8988T (cell line): ENCODE data around the gene MLF2.
A peak's percentile ranks its signal among the peaks of the same experiment; 100 is the strongest.

Source experiments
- DNase-seq: peaks from one replicate; pipeline ENCODE4 v3.0.0; 2011

The MLF2 gene, protein sequence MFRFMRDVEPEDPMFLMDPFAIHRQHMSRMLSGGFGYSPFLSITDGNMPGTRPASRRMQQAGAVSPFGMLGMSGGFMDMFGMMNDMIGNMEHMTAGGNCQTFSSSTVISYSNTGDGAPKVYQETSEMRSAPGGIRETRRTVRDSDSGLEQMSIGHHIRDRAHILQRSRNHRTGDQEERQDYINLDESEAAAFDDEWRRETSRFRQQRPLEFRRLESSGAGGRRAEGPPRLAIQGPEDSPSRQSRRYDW

DNA sequence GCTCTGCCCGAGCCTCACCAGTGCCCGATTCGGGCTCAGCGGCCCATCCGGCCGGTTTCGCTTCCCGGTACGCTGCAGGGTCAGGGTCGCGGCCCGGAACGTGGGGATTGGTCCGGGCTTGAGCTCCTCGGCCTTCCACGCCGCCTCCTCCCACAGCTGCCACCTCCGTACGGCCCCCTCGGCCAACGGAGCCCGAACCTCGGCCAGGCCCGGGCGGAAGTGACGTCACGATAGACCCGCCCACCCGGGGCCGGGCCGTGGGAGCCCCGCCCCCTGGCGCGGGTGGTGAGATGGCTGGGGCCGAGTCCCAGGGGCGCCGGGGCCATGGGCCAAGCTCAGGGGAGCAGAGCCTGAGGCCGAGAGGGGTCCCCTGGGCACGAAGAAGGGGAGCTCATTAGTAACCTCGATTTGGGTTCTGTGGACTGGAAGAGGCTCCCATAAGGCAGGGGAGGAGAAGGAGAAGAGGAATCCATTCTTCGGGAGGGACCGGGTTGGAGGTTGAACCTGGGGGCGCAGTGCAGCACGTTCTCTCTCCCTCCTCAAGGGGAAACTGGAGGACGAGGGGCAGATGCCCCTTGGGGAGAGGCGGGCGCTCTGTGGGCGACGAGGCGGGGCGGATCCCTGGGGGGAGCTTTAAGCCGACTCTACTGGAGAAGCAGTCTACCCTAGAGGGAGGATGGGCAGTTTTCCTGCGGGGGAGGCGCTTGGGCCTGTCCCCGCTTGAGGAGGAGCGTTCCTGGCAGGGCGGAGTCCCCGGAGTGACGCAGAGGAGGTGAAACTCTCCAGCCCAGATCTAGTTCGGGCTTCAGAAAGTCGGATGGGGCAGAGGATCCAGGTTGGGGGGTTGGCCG, at the start of gene MLF2:
MLF2 (minus strand) TSS at position 221 of the 851 bp plus-strand sequence. CDS start 807 bp downstream, outside the sequence.
- DNase-seq = peak; percentile 88

DNA sequence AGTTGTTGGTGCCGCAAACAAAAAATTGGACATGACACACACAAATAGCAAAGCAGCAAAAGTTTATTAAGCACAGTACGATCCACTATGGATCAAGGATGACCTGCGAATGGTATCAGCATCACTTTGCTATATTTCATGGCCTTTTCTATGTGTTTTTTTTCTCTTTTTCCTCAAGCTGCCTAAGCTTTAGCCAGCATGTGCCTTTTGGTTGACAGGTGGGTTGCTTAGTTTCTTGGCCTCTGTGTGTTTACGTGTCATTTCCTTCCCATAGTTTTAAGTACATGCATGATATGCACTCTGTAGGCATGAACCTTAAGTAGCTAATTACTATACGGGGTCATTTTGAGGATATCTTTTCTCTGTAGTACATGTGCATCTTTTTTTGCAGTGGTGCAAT, 46.2 kb upstream of the MLF2 start:
- no peak for DNase-seq

DNA sequence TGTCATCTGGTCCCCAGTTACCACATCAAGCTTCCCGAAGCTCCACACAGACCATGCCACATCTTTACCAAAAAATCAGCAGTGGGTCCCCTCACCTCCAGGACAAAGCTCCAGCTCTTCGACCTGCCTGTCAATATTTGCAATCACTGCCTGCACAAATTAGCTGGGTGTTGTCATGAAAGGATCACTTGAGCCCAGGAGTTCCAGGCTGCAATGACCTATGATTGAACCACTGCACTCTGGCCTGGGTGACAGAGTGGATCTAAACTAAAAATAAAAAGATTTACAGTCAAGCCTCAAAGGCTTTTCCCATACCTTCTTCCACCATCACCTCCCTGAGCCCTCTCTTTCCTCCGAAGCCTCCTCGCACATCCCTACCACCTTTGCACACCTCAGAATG, 43.6 kb upstream of the MLF2 start:
- DNase-seq = no peak

DNA sequence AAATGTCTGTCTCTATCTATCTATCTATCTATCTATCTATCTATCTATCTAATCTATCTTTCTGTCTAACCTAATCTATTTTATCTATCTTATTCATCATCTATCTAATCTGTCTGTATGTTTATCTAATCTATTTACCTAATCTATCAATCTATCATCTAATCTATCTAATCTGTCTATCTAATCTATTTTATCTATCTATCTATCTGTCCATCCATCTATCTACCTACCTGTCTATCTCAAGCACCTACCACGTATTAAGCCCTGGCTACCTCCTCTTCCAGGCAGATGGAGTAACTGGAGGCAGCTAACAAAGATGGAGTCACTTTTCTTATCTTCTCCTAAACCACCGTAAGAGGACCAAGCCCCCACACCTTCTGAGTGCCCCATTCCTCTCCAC, 42.1 kb upstream of the MLF2 start:
- no peak for DNase-seq

DNA sequence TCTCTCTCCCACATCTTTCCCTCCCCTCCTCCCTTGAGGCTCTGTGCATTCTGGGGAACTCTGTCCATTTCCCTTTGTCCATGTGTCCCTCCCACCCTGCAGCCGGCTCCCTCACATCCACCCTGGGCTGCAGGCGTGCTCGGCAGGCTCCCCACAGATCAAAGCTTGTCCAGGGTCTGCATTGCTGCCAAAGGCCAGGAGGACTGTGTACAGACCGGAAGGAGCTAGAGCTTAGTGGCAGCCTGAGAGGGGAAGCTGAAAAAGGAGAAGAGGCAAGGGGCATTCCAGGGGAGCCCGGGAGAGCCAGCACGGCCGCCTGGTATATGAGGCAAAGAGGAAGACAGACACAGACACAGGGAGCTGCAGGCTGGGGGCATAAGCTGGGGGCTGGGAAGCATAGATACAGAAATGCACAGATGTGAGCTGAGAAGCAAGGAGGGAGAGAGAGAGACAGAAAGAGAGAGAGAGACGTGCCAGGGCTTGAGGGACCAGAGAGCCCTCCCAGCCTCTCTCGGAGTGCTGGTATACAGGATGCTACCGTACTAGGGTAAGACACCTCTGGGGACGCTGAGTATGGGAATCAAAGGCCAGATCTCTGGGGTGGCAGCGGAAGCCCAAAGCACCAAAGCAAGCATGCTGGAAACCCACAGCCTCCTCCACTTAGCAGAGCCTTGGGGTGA, 39.7 kb upstream of the MLF2 start:
- DNase-seq = no peak

DNA sequence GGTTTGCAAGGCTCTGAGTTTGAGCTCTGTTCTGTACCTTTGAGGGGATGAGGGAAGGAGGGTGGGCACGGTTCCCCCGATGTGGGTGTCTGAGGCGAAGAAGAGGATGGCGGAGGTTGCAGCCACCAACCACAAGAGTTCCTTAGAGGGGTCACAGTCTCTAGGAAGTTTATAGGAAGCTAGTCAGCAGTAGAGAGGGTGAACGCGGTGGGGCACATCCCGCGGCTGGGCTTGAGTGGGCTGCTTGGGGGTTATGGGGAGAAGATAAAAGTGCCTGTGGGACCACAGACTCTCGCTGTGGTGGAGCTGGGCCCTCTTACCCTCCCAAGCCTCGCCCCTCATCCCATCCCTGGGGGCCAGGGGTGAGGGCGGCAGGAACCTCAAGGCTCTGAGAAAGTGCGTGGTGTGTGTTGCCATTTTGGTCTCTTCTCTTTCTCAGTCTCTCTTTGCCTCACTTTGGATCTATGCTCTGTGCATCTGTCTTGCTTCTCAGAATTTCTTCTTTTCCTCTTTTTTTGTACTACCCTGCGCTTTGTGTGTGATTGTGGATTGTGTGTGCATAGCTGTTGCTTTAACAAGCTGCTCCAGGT, 39.1 kb upstream of the MLF2 start:
- no peak for DNase-seq

DNA sequence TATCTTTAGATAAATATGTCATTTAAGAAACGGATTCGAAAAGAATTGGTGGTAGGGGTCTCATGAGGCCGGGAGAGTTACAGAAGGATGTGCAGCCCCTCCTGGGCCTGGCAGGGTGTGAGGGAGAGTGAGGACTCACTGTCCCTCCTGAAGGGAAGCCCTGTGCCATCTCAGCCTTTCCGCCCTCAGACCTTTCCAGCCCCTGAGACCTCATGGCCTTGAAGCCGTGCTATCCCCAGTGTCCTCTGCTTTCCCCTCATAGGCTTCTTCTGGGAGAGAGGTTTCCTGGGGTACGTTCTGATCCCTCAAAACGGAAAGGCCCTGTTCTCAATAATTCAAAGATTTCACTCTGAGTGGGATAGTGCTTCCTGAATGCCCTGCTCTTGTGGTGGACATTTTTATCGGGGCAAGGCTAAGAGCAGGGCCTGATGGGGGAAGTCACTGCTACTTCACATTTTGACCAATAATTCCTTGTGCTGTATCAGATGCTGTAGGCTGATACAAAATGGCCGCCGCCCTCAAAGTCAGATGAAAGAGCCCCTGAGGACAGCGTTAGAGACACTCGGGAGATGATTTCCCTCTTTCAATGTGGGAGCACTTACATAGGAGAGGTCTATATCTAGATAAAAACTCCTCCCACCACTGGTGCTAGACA, 37.7 kb upstream of the MLF2 start:
- DNase-seq = no peak

DNA sequence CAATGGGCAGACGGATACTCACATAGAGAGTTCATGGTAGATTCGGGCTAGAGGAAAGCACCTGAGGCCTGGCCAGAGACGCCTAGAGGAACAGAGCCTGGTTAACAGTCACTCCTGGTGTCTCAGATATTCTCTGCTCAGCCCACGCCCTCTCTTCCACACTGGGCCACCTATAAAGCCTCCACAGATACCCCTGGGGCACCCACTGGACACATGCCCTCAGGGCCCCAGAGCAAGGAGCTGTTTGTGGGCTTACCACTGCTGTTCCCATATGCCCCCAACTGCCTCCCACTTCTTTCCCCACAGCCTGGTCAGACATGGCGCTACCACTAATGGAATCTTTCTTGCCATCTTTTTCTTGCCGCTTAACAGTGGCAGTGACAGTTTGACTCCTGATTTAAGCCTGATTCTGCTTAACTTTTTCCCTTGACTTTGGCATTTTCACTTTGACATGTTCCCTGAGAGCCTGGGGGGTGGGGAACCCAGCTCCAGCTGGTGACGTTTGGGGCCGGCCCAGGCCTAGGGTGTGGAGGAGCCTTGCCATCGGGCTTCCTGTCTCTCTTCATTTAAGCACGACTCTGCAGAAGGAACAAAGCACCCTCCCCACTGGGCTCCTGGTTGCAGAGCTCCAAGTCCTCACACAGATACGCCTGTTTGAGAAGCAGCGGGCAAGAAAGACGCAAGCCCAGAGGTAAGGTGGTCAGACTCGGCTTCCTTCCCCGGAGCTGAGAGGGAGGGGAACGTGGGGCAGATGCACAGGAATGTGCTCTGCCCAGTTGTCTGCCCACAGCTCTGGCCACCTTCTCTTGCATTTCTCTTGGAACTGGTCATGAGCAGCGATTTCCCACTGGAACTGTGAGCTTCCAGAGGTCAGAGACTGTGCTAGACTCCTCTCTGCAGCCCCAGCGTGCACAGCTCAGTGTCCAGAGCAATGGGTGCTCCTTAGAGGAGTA, 36.3 kb upstream of the MLF2 start, which contains the start of gene CD4:
CD4 (plus strand) TSS at position 557 of the 953 bp plus-strand sequence. CDS start 10,611 bp downstream, outside the sequence.
- DNase-seq = no peak

DNA sequence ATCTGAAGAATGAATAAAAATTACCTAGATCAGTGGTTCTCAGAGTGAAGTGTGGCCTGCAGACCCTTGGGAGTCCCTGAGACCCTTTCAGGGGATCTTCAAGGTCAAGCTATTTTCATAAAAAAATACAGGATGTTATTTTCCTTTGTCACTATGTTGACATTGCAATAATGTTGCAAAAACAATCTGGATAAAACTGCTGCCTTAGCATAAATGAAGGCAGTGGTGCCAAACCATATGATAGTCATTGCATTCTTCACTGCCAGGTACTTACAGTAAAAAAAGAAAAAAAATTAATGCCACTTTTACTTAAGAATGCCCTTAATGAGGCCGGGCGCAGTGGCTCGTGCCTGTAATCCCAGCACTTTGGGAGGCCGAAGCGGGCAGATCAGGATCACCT, 34.4 kb upstream of the MLF2 start:
- no peak for DNase-seq

DNA sequence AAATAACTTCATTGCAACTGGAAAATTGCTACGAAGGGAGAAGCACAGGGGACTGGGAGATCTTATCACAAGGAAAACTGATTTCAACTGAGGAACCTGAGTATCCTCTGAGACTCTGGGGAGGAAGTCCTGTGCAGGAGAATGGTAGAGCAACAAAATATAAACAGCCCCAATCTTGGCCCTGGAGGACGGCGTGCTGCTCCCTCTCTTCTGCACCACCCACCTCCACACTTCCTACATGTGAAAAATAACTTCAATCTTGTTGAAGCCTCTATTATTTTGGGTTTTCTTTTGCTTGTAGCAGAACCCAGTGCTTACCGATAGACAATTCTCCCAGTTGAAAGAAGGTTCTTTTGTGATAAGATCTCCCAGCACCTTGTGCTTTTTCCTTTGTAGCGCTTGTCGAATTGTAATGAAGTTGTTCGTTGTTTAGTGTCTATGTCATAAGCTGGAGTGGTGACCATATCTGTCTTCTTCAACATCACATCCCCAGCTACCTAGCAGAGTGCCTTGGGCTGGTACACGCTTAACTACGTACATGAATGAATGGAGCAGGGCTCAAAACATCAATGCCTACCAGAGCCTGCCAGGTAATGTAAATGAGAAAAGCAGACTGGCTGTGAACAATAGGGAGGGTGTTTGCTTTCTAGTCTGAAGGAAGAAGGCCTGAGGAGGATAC, 33.6 kb upstream of the MLF2 start:
- no peak for DNase-seq

DNA sequence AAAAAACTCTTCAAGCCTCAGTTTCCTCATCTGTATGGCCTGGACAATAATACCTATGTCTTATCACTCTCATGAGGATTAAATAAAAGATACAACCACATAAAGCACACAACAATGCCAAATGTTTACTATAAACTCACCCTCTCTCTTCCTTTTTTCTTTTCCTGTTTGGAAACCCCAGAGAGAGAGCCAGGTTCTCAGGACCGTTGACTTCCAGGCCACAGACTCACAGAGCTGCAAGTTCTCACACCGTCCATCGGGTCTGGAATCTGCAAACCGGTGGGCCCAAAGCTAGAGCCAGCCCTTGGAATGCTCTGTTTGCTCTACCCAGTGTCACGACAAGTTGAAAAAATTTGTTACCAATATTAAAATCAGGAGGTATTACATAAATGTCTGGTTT, 31.8 kb upstream of the MLF2 start:
- DNase-seq = no peak

DNA sequence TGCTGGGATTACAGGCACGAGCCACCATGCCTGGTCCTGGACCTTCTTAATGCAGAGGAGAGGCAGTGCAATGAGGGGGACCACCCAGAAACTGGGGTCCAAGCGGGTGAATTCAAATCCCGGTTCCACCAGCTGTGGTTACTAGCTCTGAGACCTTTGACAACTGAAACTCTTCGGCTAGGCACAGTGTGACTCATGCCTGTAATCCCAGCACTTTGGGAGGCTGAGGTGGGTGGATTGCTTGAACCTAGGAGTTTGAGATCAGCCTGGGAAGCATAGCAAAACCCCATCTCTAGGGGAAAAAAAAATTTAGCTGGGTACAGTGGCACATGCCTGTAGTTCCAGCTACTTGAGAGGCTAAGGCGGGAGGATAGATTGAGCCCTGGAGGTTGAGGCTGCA, 31.4 kb upstream of the MLF2 start:
- no peak for DNase-seq

DNA sequence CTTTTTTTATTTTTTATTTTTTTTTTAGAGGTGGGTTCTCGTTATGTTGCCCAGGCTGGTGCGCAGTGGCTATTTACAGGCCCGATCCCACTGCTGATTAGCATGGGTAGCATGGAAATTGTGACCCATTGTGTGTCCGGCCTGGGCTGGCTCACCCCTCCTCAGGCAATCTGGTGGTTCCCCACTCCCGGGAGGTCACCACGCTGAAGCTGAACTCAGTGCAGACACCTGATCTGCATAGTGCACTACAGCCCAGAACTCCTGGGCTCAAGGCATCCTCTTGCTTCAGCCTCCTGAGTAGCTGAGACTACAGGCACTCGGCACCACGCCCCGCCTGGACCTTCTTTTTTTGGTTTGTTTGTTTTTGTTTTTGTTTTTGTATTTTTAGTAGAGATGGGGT, 30.9 kb upstream of the MLF2 start:
- DNase-seq = no peak

DNA sequence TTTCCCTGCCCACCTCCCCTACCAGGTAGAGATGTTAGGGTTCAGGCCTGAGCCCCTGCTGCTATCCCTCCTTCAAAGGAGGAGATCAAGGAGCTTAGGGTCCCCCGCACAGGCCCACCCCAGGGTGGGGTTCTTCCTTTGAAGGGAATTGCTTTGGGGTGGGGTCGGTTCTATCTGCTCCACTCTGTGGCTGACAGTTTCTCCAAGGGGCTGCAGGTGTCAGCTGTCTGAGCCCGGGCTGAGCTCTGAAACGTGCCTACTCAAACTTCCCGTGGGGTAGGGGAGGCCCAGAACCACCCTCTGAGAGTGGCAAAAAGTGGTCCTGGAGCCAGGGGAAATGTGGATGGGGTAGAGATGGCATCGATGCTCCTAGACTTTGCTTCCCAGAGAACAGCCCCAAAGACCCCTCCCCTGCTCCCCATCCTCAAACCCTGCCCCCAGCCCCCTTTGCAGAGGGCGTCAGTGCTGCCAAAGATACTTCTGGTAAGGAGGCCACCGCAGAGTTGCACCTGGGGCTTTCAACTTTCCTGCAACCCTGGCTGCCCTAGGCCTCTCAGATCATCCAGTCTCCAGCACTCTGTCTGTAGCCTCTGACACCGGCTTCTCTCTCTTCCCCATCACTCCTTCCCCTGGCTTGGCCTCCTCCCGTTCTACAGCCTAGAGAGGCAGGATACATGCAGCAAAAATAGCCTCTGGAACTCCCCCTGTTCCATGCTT, 30.1 kb upstream of the MLF2 start:
- DNase-seq = no peak

DNA sequence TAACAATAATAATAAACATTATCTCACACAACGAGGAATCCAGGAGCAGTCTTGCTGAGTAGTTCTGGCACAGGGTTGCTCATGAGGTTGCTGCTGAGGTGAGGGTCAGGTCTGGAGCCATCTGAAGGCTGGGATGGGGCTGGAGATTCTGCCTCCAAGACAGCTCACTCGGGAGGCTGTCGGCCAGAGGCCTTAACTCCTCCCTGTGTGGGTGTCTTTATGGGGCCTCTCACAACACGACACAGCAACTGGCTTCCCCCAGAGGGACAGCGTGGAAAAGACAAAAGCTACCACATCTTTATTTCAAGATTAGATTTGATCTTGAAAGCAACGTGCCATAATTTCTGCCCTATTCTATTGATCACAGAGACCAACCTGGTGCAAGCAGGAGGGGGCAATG, 29.2 kb upstream of the MLF2 start:
- no peak for DNase-seq

DNA sequence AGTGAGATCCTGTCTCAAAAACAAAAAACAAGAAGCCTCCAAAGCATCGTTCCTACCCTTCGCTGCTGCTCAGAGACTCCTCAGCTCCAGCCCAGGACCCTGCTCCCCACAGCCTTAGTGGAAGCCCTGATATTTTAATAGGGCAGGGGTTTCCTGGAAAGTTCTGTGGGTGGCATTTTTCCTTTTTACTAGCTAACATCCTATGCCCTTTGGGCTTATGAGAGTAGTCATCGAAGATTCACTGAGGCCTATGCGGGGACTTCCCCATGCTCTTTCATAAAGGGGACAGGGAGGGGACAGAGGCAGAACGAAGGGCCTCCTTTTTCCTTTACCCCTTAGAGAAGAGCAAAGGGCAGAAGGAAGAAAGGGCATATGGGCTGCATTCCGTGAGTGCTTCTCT, 27.6 kb upstream of the MLF2 start:
- no peak for DNase-seq

DNA sequence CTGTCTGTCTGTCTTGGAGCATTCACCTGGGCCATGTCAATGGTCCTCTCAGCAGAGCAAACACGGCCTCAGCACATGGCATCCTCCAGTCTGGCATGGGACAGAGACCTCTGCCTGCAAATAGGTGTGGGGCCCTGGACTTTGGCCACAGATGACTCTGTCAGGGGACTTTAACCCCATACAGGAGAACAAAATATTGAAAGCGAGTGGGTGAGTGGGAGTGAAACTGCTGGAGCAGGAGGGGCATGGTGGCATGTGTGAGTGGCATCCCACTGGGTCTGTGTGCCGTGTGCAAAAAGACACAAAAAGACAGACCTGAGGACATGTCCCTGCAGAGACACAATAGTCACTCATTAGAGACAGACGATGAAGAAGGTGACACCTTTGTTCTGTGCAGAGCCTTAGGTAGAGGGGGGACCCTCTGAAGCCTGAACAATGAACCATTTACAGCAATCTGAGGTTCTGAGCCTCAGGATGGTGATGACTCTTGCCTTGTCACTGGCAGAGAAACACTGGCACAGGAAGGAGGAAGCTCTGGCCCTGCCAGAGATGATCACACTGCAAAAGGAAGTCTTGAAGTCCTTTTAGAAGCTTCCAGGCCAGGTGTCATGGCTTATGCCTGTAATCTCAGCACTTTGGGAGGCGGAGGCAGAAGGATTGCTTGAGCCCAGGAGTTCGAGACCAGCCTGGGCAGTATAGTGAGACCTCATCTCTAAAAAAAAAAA, 26.9 kb upstream of the MLF2 start:
- no peak for DNase-seq

DNA sequence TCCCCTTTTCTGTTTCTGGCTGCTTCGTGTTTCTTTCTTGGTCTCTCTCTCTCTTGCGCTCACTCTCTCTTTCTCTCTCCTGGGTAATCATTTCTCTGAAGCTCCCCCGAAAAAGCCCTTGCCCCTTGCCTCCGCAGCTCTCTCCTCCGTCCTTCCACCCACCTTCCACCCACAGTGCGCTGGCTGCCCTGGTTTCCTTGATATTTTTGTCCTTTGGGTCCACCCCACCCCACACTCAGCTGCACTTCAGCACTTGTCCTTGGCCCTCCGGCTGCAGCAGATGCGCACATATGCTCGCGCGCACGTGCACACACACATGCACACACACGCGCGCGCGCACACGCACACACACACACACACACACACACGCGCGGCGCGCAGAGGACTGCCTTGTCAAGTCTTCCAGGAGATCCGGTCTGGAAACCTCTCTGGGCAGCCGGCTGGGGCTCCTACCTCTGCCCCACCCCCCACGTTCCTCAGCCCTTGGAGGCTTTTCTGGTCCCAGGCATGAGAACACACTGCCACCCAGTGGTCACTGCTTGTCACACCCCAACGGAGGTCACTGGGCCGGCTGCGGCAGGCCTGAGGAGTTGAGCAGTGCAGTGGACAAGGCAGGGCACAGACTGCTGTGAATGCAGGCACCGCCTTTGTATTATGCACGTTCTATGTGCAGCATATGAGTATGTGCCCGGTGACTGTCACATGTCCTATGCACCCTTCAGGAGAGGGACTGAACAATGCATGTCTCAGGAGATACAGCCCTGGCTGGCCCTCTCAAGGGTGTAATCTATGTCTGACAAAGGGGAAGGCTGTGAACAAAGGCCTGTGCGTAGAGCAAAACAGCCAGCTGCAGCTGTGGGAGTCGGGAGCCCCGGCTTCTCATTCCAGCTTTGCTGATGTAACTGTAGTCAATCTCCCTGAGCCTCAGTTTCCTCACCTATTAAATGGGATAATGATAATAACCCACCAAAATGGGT, 25.9 kb upstream of the MLF2 start:
- DNase-seq = peak; percentile 76

DNA sequence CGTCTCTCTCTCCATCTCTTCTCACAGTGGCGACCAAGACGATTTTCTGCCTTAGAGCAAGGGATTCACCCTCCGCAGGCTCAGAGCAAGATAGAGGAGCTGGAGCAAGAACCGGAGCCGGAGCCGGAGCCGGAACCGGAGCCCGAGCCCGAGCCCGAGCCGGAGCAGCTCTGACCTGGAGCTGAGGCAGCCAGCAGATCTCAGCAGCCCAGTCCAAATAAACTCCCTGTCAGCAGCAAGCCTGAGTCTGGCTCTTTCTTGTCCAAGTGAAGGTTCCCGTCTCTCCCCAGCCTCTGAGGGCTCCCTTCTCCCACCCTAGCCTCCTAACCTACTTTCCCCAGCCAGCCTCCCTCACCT, 25.3 kb upstream of the MLF2 start:
- DNase-seq = no peak
